ENCODE results near the gene ERICH4. TPM values are rescaled to one million over a fixed set of nuclear protein-coding genes. Genes with fewer than 3 reads are reported as not detected.

Gene ERICH4
- total and polyA plus RNA-seq, 9 of the 15 experiments (the other 6 are each of a cell fraction or from before 2014, with no cell fraction given): not detected

GRCh38 chr19:41436674-41436951 lies 6.3 kb upstream of the ERICH4 start:
- TF ChIP-seq, protein P1, sequence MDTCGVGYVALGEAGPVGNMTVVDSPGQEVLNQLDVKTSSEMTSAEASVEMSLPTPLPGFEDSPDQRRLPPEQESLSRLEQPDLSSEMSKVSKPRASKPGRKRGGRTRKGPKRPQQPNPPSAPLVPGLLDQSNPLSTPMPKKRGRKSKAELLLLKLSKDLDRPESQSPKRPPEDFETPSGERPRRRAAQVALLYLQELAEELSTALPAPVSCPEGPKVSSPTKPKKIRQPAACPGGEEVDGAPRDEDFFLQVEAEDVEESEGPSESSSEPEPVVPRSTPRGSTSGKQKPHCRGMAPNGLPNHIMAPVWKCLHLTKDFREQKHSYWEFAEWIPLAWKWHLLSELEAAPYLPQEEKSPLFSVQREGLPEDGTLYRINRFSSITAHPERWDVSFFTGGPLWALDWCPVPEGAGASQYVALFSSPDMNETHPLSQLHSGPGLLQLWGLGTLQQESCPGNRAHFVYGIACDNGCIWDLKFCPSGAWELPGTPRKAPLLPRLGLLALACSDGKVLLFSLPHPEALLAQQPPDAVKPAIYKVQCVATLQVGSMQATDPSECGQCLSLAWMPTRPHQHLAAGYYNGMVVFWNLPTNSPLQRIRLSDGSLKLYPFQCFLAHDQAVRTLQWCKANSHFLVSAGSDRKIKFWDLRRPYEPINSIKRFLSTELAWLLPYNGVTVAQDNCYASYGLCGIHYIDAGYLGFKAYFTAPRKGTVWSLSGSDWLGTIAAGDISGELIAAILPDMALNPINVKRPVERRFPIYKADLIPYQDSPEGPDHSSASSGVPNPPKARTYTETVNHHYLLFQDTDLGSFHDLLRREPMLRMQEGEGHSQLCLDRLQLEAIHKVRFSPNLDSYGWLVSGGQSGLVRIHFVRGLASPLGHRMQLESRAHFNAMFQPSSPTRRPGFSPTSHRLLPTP (IDR thresholded peaks at IDR 0.05; ENCODE audit: borderline replicate concordance, extremely low read depth, insufficient read length): no peak
- TF ChIP-seq CEBPB (tag; IDR thresholded peaks at IDR 0.05): no peak
- TF ChIP-seq, protein P2, sequence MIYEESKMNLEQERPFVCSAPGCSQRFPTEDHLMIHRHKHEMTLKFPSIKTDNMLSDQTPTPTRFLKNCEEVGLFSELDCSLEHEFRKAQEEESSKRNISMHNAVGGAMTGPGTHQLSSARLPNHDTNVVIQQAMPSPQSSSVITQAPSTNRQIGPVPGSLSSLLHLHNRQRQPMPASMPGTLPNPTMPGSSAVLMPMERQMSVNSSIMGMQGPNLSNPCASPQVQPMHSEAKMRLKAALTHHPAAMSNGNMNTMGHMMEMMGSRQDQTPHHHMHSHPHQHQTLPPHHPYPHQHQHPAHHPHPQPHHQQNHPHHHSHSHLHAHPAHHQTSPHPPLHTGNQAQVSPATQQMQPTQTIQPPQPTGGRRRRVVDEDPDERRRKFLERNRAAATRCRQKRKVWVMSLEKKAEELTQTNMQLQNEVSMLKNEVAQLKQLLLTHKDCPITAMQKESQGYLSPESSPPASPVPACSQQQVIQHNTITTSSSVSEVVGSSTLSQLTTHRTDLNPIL (CRISPR knock-in tag; IDR thresholded peaks at IDR 0.05): no peak
- TF ChIP-seq, protein P3, sequence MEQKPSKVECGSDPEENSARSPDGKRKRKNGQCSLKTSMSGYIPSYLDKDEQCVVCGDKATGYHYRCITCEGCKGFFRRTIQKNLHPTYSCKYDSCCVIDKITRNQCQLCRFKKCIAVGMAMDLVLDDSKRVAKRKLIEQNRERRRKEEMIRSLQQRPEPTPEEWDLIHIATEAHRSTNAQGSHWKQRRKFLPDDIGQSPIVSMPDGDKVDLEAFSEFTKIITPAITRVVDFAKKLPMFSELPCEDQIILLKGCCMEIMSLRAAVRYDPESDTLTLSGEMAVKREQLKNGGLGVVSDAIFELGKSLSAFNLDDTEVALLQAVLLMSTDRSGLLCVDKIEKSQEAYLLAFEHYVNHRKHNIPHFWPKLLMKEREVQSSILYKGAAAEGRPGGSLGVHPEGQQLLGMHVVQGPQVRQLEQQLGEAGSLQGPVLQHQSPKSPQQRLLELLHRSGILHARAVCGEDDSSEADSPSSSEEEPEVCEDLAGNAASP (IDR thresholded peaks at IDR 0.05): no peak
- H4K20me1 ChIP-seq (replicated peaks; ENCODE audit: control insufficient read depth, insufficient read depth, low read length): no peaks in the 10 kb centered on the region; the same call in 1 of the 2 replicates
- no peak overlapping the region for H3K4me3 ChIP-seq
- H3K27ac ChIP-seq (ENCODE audit: extremely low read depth, low read depth, low read length): no peak overlapping the region
- CTCF ChIA-PET (ENCODE audit: low intra/inter-chr PET ratio): no interaction called here
- no peak overlapping the region for H2AFZ ChIP-seq (ENCODE audit: low read depth, low read length)
- peaks cover 35% of the 10 kb centered on the region for H3K36me3 ChIP-seq (ENCODE audit: control insufficient read depth, insufficient read depth, low read length)
- H3K79me2 ChIP-seq (ENCODE audit: control insufficient read depth, insufficient read depth, low read length): peaks cover 10% of the 10 kb centered on the region
- POLR2A ChIA-PET: interaction anchor here (0.7 to 3.0 kb wide), 3 partner anchors 8 to 85 kb away, joined by 3 to 15 read pairs (median 5); partner anchors contain the start of gene B3GNT8
- peaks cover 6 to 30% of the 10 kb centered on the region in 2 experiments; a peak in 4 of 5 replicates for H3K4me1 ChIP-seq (replicated peaks in 1 of 2; ENCODE audit: control insufficient read depth in 2 of 2, insufficient read depth in 2 of 2, low read length in 2 of 2)
- in situ Hi-C loops (cut with MboI) (no loop called here), intact Hi-C loops (cut with micrococcal nuclease) (loop anchor here (5.0 to 10.0 kb wide), 2 partner anchors 72 to 114 kb away; partner anchors contain the start of gene B9D2)
- FAIRE-seq (no peak), ATAC-seq (no peak), DNase-seq (ENCODE audit: extremely low read depth in 1 of 4, low spot score in 3 of 4) (no peak)
- H3K9ac ChIP-seq (ENCODE audit: insufficient read depth in 1 of 2, low read depth in 2 of 2, low read length in 2 of 2): no peak overlapping the region
- H3K9me3 ChIP-seq (replicated peaks; ENCODE audit: control insufficient read depth, insufficient read depth, low read depth, low read length): no peaks in the 10 kb centered on the region
- H3K27me3 ChIP-seq (ENCODE audit: control insufficient read depth in 2 of 2, insufficient read depth in 2 of 2, low read length in 2 of 2): no peaks in the 10 kb centered on the region
- no TSS peak for BruUV-seq (replicated peaks)
- no peak overlapping the region for H3K4me2 ChIP-seq (ENCODE audit: insufficient read depth, low read length)
- no peaks in the 10 kb centered on the region for H3K9me1 ChIP-seq (ENCODE audit: control insufficient read depth, insufficient read depth, low read length)
